Spleen (tissue), 11 donors: ENCODE results near the gene SV2A. TPM values are rescaled to one million over a fixed set of nuclear protein-coding genes. Genes with fewer than 3 reads are reported as not detected.

Source experiments
- DNase-seq: peaks from one replicate; pipeline ENCODE4 v3.0.0-alpha.2; 2020
- H3K27ac ChIP-seq, 8 donors: fragments of 200-600 bp; sonication (generic) in 7 of 8; 1 replicate in 4 of 8; 2 replicates in 4 of 8; pipeline versions ENCODE4 v1.5.0 to v1.8.0; 2016 to 2021; ENCODE audit warnings: inconsistent platforms in 4 of 8, mild to moderate bottlenecking in 4 of 8, moderate library complexity in 1 of 8
- H3K27me3 ChIP-seq, 7 donors: fragments of 200-600 bp; sonication (generic) in 6 of 7; replicated peaks in 1 of 7; 1 replicate in 4 of 7; 2 replicates in 3 of 7; pipeline versions ENCODE4 v1.5.0 to v1.8.0; 2016 to 2021; ENCODE audit warnings: inconsistent platforms in 3 of 7, mild to moderate bottlenecking in 1 of 7
- H3K36me3 ChIP-seq, 6 donors: fragments of 200-600 bp; sonication (generic) in 5 of 6; 1 replicate in 4 of 6; 2 replicates in 2 of 6; pipeline versions ENCODE4 v1.5.0 to v1.8.0; 2016 to 2021; ENCODE audit warnings: inconsistent platforms in 2 of 6
- H3K4me1 ChIP-seq, 6 donors: fragments of 200-600 bp; sonication (generic) in 5 of 6; 1 replicate in 3 of 6; 2 replicates in 3 of 6; pipeline versions ENCODE4 v1.5.0 to v1.8.0; 2016 to 2021; ENCODE audit warnings: inconsistent platforms in 3 of 6
- H3K4me3 ChIP-seq, 8 donors: fragments of 200-600 bp; sonication (generic) in 7 of 8; 1 replicate in 4 of 8; 2 replicates in 4 of 8; pipeline versions ENCODE4 v1.5.0 to v1.8.0; 2016 to 2021; ENCODE audit warnings: inconsistent platforms in 4 of 8, mild to moderate bottlenecking in 4 of 8, moderate library complexity in 2 of 8
- H3K9me3 ChIP-seq, 8 donors: fragments of 200-600 bp; sonication (generic) in 7 of 8; 1 replicate in 4 of 8; 2 replicates in 4 of 8; pipeline versions ENCODE4 v1.5.0 to v1.8.0; 2016 to 2021; ENCODE audit warnings: inconsistent platforms in 4 of 8
- CTCF ChIP-seq, 11 experiments: fragments of 200-600 bp in 7 of 11; fragments of 450-650 bp in 4 of 11; sonication (generic) in 4 of 11; IDR thresholded peaks in 8 of 11; conservative IDR thresholded peaks in 3 of 11; 1 replicate in 7 of 11; 2 replicates in 4 of 11; pipeline versions ENCODE4 v1.4.0 to v1.8.0; 2016 to 2021; ENCODE audit warnings: antibody characterized with exemption in 11 of 11, inconsistent platforms in 4 of 11, mild to moderate bottlenecking in 1 of 11
- POLR2A ChIP-seq, 3 donors: fragments of 450-650 bp; IDR thresholded peaks; one replicate each; pipeline ENCODE4 v1.5.1; 2017; ENCODE audit warnings: antibody characterized with exemption in 3 of 3, mild to moderate bottlenecking in 1 of 3
- POLR2AphosphoS5 ChIP-seq, 3 donors: sonication (generic); formaldehyde crosslinking; IDR thresholded peaks; one replicate each; pipeline ENCODE4 v1.5.1; 2017; ENCODE audit warnings: antibody characterized with exemption in 3 of 3
- WGBS, 5 donors: extraction: QIAGEN DNeasy Blood & Tissue Kit in 3 of 5; methylation state at CpG; one replicate each; pipeline versions ENCODE4 v1.1.5 to v1.1.7; 2013 to 2018; 5-methylcytosine and 5-hydroxymethylcytosine counted together
- intact Hi-C: fragments of 100-400 bp; cut with DNase I; formaldehyde crosslinking; loops from one replicate; pipeline ENCODE4 v1.15.0; 2023; ENCODE audit warnings: low total_unique reads
- polyA plus RNA-seq, 3 donors: library from polyadenylated mRNA; stranded (reverse); fragments of 200-250 nt; gene quantifications; one replicate each; pipeline ENCODE4 v1.2.1, GENCODE V29; 2013
- total RNA-seq, 7 donors: library from RNA; depleted of rRNA in 3 of 7; stranded (reverse); fragments of >200 nt in 3 of 7; fragmentation: NEBNext Ultra II Directional in 4 of 7; extraction: Animal tissue kit (Norgen Biotek cat#: 25700) in 4 of 7; gene quantifications; one replicate each; pipeline versions ENCODE4 v1.1.0 to v1.2.1, GENCODE V29; 2016 to 2021
- donor health status: healthy with polysubstance abuse.
- donor health status: DM: no; HTN: no; CAD: no; lungs with moderate emphysema.
- donor health status: DM: no; HTN: no; CAD: no.
- donor health status: Bipolar disorder and iron deficiency.
- donor health status: healthy.
- donor health status: DM: no; HTN: no; CAD: no.
- donor health status: DM: yes; HTN: yes; CAD: no.

SV2A gene
- total and polyA plus RNA-seq, 10 donors = 0.43 to 3.7 (median 1.9) TPM

- WGBS, 5 donors = 2 to 17% (median 8%) methylated on average over 8 to 9 of the region's 9 CpGs
- DNase-seq = no peak
- Histone ChIP-seq H3K36me3 (peaks cover 0 to 3% (median 0%) of the 10 kb centered on the region in 6 donors), H3K4me1 (peaks cover 0 to 30% (median 23%) of the 10 kb centered on the region in 6 donors), H3K9me3 (no peaks in the 10 kb centered on the region), H3K27me3 (peaks cover 0 to 26% (median 8%) of the 10 kb centered on the region in 7 donors), H3K4me3 (peak overlapping the region in 3 of 8 donors; percentile 39 to 75 (median 51)), H3K27ac (peak overlapping the region in 2 of 8 donors; percentile 12 to 25)
- TF ChIP-seq POLR2A (IDR thresholded peaks at IDR 0.05) (no peak), POLR2AphosphoS5 (IDR thresholded peaks at IDR 0.05) (no peak), CTCF (IDR thresholded peaks at IDR 0.05 in 8 of 11, conservative IDR thresholded peaks at IDR 0.05 in 3 of 11) (no peak)
- intact Hi-C loops = no loop called here
These were observed 1.3 kb downstream of the SV2A start for GRCh38 chr1:149916193-149916897.

GRCh38 chr1:149915429-149916192, 2.0 kb downstream of the SV2A start:
- H3K27me3 ChIP-seq = peaks cover 0 to 26% (median 8%) of the 10 kb centered on the region in 7 donors
- H3K36me3 ChIP-seq = no peaks in the 10 kb centered on the region
- peaks cover 0 to 30% (median 23%) of the 10 kb centered on the region in 6 donors for H3K4me1 ChIP-seq
- 70 to 78% (median 71%) methylated on average over 11 of the region's 11 CpGs for WGBS, 5 donors
- no peaks in the 10 kb centered on the region for H3K9me3 ChIP-seq
- H3K27ac ChIP-seq = peak overlapping the region in 2 of 8 donors; percentile 12 to 25
- TF ChIP-seq POLR2A (IDR thresholded peaks at IDR 0.05) (no peak), CTCF (IDR thresholded peaks at IDR 0.05 in 8 of 11, conservative IDR thresholded peaks at IDR 0.05 in 3 of 11) (no peak), POLR2AphosphoS5 (IDR thresholded peaks at IDR 0.05) (no peak)
- no peak for DNase-seq
- no peak overlapping the region for H3K4me3 ChIP-seq
- intact Hi-C loops = no loop called here

- Histone ChIP-seq H3K27me3 (peaks cover 0 to 26% (median 8%) of the 10 kb centered on the region in 7 donors), H3K4me1 (peaks cover 0 to 30% (median 23%) of the 10 kb centered on the region in 6 donors), H3K27ac (no peak overlapping the region), H3K36me3 (no peaks in the 10 kb centered on the region), H3K4me3 (no peak overlapping the region), H3K9me3 (no peaks in the 10 kb centered on the region)
- 67 to 88% (median 82%) methylated on average over 1 of the region's 1 CpG for WGBS, 5 donors
- intact Hi-C loops = no loop called here
- TF ChIP-seq CTCF (IDR thresholded peaks at IDR 0.05 in 8 of 11, conservative IDR thresholded peaks at IDR 0.05 in 3 of 11) (no peak), POLR2AphosphoS5 (IDR thresholded peaks at IDR 0.05) (no peak), POLR2A (IDR thresholded peaks at IDR 0.05) (no peak)
- no peak for DNase-seq
These were observed 3.1 kb downstream of the SV2A start for GRCh38 chr1:149914545-149914944.

- H3K9me3 ChIP-seq = no peaks in the 10 kb centered on the region
- WGBS, 5 donors = 90 to 96% (median 94%) methylated on average over 10 of the region's 10 CpGs
- TF ChIP-seq CTCF (IDR thresholded peaks at IDR 0.05 in 8 of 11, conservative IDR thresholded peaks at IDR 0.05 in 3 of 11) = no peak
- TF ChIP-seq POLR2A (IDR thresholded peaks at IDR 0.05) = no peak
- no peak for TF ChIP-seq POLR2AphosphoS5 (IDR thresholded peaks at IDR 0.05)
- peaks cover 0 to 12% (median 0%) of the 10 kb centered on the region in 6 donors for H3K36me3 ChIP-seq
- DNase-seq = peak; percentile 32
- H3K4me3 ChIP-seq = no peak overlapping the region
- H3K4me1 ChIP-seq = no peaks in the 10 kb centered on the region
- no peaks in the 10 kb centered on the region for H3K27me3 ChIP-seq
- H3K27ac ChIP-seq = no peak overlapping the region
- intact Hi-C loops = no loop called here
These were observed 11.0 kb downstream of the SV2A start for GRCh38 chr1:149906570-149907075.
